ENCODE measurements around the gene KCNJ14. TPM values are rescaled to one million over a fixed set of nuclear protein-coding genes. Genes with fewer than 3 reads are reported as not detected.

KCNJ14 gene
- polyA plus RNA-seq, 3 donors, result 0.09 to 0.56 TPM; not detected in 1

- Histone ChIP-seq H3K9ac (ENCODE audit: insufficient read depth, low read length, poor library complexity, severe bottlenecking) (no peak overlapping the region), H4K20me1 (ENCODE audit: insufficient read depth, low read length) (no peaks in the 10 kb centered on the region), H3K79me2 (ENCODE audit: insufficient read depth, low read length) (no peaks in the 10 kb centered on the region), H3K4me1 (ENCODE audit: control insufficient read depth in 1 of 2, insufficient read depth in 2 of 2, low read length in 2 of 2) (peaks cover 23 to 30% of the 10 kb centered on the region in 2 donors), H3K36me3 (replicated peaks in 1 of 2; ENCODE audit: control insufficient read depth in 1 of 2, insufficient read depth in 2 of 2, low read length in 2 of 2) (no peaks in the 10 kb centered on the region), H3K4me2 (replicated peaks; ENCODE audit: extremely low read depth, low read length, poor library complexity, severe bottlenecking) (peak overlapping the region; percentile 74), H3K9me3 (replicated peaks in 1 of 2; ENCODE audit: control insufficient read depth in 1 of 2, insufficient read depth in 1 of 2, low read length in 2 of 2) (no peaks in the 10 kb centered on the region), H3K27ac (ENCODE audit: low read depth in 1 of 2, low read length in 2 of 2) (no peak overlapping the region), H2AFZ (ENCODE audit: insufficient read depth, low read depth, low read length, poor library complexity, severe bottlenecking) (peak overlapping the region; percentile 87), H3K4me3 (replicated peaks in 1 of 3; ENCODE audit: low read depth in 2 of 3, low read length in 3 of 3) (peak overlapping the region; percentile 24 to 78 (median 41)), H3K27me3 (ENCODE audit: control insufficient read depth in 2 of 2, insufficient read depth in 2 of 2, low read length in 2 of 2) (peaks cover 0 to 21% of the 10 kb centered on the region in 2 donors)
- no peak for TF ChIP-seq CTCF (IDR thresholded peaks at IDR 0.05)
- peak overlapping the region in 2 of 7 donors; percentile 22 to 89 for H3K27ac Mint-ChIP-seq
- 26% methylated on average over 29 of the region's 30 CpGs for WGBS (ENCODE audit: insufficient coverage)
- no peak for DNase-seq
- intact Hi-C loops (cut with micrococcal nuclease), result no loop called here
- H3K4me3 Mint-ChIP-seq, result peak overlapping the region; percentile 72 to 87
- peaks cover 0 to 4% of the 10 kb centered on the region in 2 donors for H3K36me3 Mint-ChIP-seq
- H3K9me3 Mint-ChIP-seq, result peaks cover 0 to 9% (median 1%) of the 10 kb centered on the region in 7 donors
- H3K4me1 Mint-ChIP-seq, result peaks cover 29% of the 10 kb centered on the region
- peaks cover 28 to 42% (median 32%) of the 10 kb centered on the region in 3 donors for H3K27me3 Mint-ChIP-seq (ENCODE audit: low read depth in 3 of 3)
These were observed 39.6 kb upstream of the KCNJ14 start for GRCh38 chr19:48415806-48416221.

- intact Hi-C loops (cut with micrococcal nuclease), result no loop called here
- H3K4me1 Mint-ChIP-seq, result peaks cover 29% of the 10 kb centered on the region
- 89% methylated on average over 7 of the region's 7 CpGs for WGBS (ENCODE audit: insufficient coverage)
These were observed 38.0 kb upstream of the KCNJ14 start for GRCh38 chr19:48417421-48417820.

More at GRCh38 chr19:48417421-48417820, 38.0 kb upstream of the KCNJ14 start:
- Mint-ChIP-seq H3K36me3 (peaks cover 0 to 4% of the 10 kb centered on the region in 2 donors), H3K4me3 (no peak overlapping the region), H3K9me3 (peaks cover 0 to 9% (median 1%) of the 10 kb centered on the region in 7 donors), H3K27ac (peak overlapping the region in 1 of 7 donors; percentile 13), H3K27me3 (ENCODE audit: low read depth in 3 of 3) (peaks cover 25 to 42% (median 31%) of the 10 kb centered on the region in 3 donors)
- Histone ChIP-seq H3K4me3 (replicated peaks in 1 of 3; ENCODE audit: low read depth in 2 of 3, low read length in 3 of 3) (no peak overlapping the region), H2AFZ (ENCODE audit: insufficient read depth, low read depth, low read length, poor library complexity, severe bottlenecking) (no peak overlapping the region), H3K4me1 (ENCODE audit: control insufficient read depth in 1 of 2, insufficient read depth in 2 of 2, low read length in 2 of 2) (peaks cover 23 to 30% of the 10 kb centered on the region in 2 donors), H3K9ac (ENCODE audit: insufficient read depth, low read length, poor library complexity, severe bottlenecking) (no peak overlapping the region), H3K9me3 (replicated peaks in 1 of 2; ENCODE audit: control insufficient read depth in 1 of 2, insufficient read depth in 1 of 2, low read length in 2 of 2) (no peaks in the 10 kb centered on the region), H3K4me2 (replicated peaks; ENCODE audit: extremely low read depth, low read length, poor library complexity, severe bottlenecking) (no peak overlapping the region), H3K27ac (ENCODE audit: low read depth in 1 of 2, low read length in 2 of 2) (no peak overlapping the region), H3K79me2 (ENCODE audit: insufficient read depth, low read length) (no peaks in the 10 kb centered on the region), H3K36me3 (replicated peaks in 1 of 2; ENCODE audit: control insufficient read depth in 1 of 2, insufficient read depth in 2 of 2, low read length in 2 of 2) (no peaks in the 10 kb centered on the region), H4K20me1 (ENCODE audit: insufficient read depth, low read length) (no peaks in the 10 kb centered on the region), H3K27me3 (ENCODE audit: control insufficient read depth in 2 of 2, insufficient read depth in 2 of 2, low read length in 2 of 2) (peaks cover 0 to 21% of the 10 kb centered on the region in 2 donors)
- DNase-seq, result no peak
- no peak for TF ChIP-seq CTCF (IDR thresholded peaks at IDR 0.05)
